Esophagus muscularis mucosa (tissue), 4 donors: ENCODE data around the gene CORO7. TPM values are rescaled to one million over a fixed set of nuclear protein-coding genes. Genes with fewer than 3 reads are reported as not detected.
A peak's percentile ranks its signal among the peaks of the same experiment; 100 is the strongest.

Experiments used
- DNase-seq: peaks from one replicate; pipeline ENCODE4 v3.0.0-alpha.2; 2017; ENCODE audit errors: extremely low spot score
- H3K27ac ChIP-seq, 4 donors: fragments of 200-600 bp; sonication (generic); replicated peaks in 1 of 4; 1 replicate in 3 of 4; 2 replicates in 1 of 4; pipeline ENCODE4 v1.5.1; 2016 to 2019; ENCODE audit warnings: mild to moderate bottlenecking in 1 of 4
- H3K27me3 ChIP-seq, 4 donors: fragments of 200-600 bp; sonication (generic); one replicate each; pipeline versions ENCODE4 v1.5.1 to v1.6.0; 2016 to 2019
- H3K36me3 ChIP-seq, 4 donors: fragments of 200-600 bp; sonication (generic); one replicate each; pipeline ENCODE4 v1.5.1; 2016 to 2019
- H3K4me1 ChIP-seq, 4 donors: fragments of 200-600 bp; sonication (generic); one replicate each; pipeline ENCODE4 v1.5.1; 2016 to 2019
- H3K4me3 ChIP-seq, 4 donors: fragments of 200-600 bp; sonication (generic); 1 replicate in 2 of 4; 2 replicates in 2 of 4; pipeline ENCODE4 v1.5.1; 2016 to 2019; ENCODE audit warnings: mild to moderate bottlenecking in 4 of 4, moderate library complexity in 1 of 4
- H3K9me3 ChIP-seq, 4 donors: fragments of 200-600 bp; sonication (generic); 1 replicate in 3 of 4; 2 replicates in 1 of 4; pipeline ENCODE4 v1.5.1; 2016 to 2019
- EP300 ChIP-seq: sonication (generic); formaldehyde crosslinking; IDR thresholded peaks from one replicate; pipeline ENCODE4 v1.6.1; 2017; ENCODE audit warnings: antibody characterized with exemption
- POLR2A ChIP-seq: fragments of 450-650 bp; IDR thresholded peaks from one replicate; pipeline ENCODE4 v1.6.1; 2017; ENCODE audit warnings: antibody characterized with exemption, moderate library complexity, mild to moderate bottlenecking, low read depth
- POLR2AphosphoS5 ChIP-seq, 2 donors: sonication (generic); formaldehyde crosslinking; IDR thresholded peaks; one replicate each; pipeline ENCODE4 v1.6.1; 2017; ENCODE audit warnings: antibody characterized with exemption in 2 of 2
- WGBS: methylation state at CpG from one replicate; pipeline ENCODE4 v1.1.5; 2018; 5-methylcytosine and 5-hydroxymethylcytosine counted together
- intact Hi-C: fragments of 100-400 bp; cut with DNase I; formaldehyde crosslinking; loops from one replicate; pipeline ENCODE4 v1.15.1; 2023
- total RNA-seq, 4 donors: library from RNA; depleted of rRNA; stranded (reverse); fragments of >200 nt; gene quantifications; one replicate each; pipeline versions ENCODE4 v1.1.0 to v1.2.1, GENCODE V29; 2016
- TF ChIP-seq, protein P1 (sequence below), 3 experiments: fragments of 200-600 bp in 2 of 3; fragments of 450-650 bp in 1 of 3; sonication (generic) in 2 of 3; IDR thresholded peaks; one replicate each; pipeline ENCODE4 v1.5.1; 2017 to 2019; ENCODE audit warnings: antibody characterized with exemption in 3 of 3, mild to moderate bottlenecking in 2 of 3, moderate library complexity in 1 of 3

Gene CORO7
- total RNA-seq, 4 donors from 2014 or later: 11.6 to 24.6 (median 21.3) TPM

- 70% methylated on average over 5 of the region's 6 CpGs for WGBS
- Histone ChIP-seq H3K27ac (no peak overlapping the region), H3K9me3 (no peaks in the 10 kb centered on the region), H3K27me3 (no peaks in the 10 kb centered on the region), H3K4me3 (no peak overlapping the region), H3K36me3 (peaks cover 7 to 67% (median 55%) of the 10 kb centered on the region in 4 donors), H3K4me1 (peaks cover 11 to 53% (median 40%) of the 10 kb centered on the region in 4 donors)
- intact Hi-C loops: no loop called here
- TF ChIP-seq, protein P1, sequence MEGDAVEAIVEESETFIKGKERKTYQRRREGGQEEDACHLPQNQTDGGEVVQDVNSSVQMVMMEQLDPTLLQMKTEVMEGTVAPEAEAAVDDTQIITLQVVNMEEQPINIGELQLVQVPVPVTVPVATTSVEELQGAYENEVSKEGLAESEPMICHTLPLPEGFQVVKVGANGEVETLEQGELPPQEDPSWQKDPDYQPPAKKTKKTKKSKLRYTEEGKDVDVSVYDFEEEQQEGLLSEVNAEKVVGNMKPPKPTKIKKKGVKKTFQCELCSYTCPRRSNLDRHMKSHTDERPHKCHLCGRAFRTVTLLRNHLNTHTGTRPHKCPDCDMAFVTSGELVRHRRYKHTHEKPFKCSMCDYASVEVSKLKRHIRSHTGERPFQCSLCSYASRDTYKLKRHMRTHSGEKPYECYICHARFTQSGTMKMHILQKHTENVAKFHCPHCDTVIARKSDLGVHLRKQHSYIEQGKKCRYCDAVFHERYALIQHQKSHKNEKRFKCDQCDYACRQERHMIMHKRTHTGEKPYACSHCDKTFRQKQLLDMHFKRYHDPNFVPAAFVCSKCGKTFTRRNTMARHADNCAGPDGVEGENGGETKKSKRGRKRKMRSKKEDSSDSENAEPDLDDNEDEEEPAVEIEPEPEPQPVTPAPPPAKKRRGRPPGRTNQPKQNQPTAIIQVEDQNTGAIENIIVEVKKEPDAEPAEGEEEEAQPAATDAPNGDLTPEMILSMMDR (IDR thresholded peaks at IDR 0.05): no peak
- TF ChIP-seq EP300: no peak
- no peak for TF ChIP-seq POLR2AphosphoS5 (IDR thresholded peaks at IDR 0.05)
- no peak for TF ChIP-seq POLR2A
- DNase-seq: no peak
Measured at GRCh38 chr16:4340443-4340842, 76.0 kb downstream of the CORO7 start.

GRCh38 chr16:4339909-4340308 is 76.5 kb downstream of the CORO7 start:
- peak overlapping the region in 3 of 4 donors; percentile 3 to 33 (median 17) for H3K27ac ChIP-seq
- peaks cover 11 to 72% (median 60%) of the 10 kb centered on the region in 4 donors for H3K36me3 ChIP-seq
- H3K27me3 ChIP-seq: no peaks in the 10 kb centered on the region
- 72% methylated on average over 6 of the region's 14 CpGs for WGBS
- DNase-seq: no peak
- peaks cover 11 to 47% (median 38%) of the 10 kb centered on the region in 4 donors for H3K4me1 ChIP-seq
- intact Hi-C loops: no loop called here
- TF ChIP-seq POLR2A (no peak), POLR2AphosphoS5 (IDR thresholded peaks at IDR 0.05) (no peak), EP300 (no peak)
- TF ChIP-seq, protein P1 (IDR thresholded peaks at IDR 0.05): no peak
- H3K9me3 ChIP-seq: no peaks in the 10 kb centered on the region
- no peak overlapping the region for H3K4me3 ChIP-seq

DNA sequence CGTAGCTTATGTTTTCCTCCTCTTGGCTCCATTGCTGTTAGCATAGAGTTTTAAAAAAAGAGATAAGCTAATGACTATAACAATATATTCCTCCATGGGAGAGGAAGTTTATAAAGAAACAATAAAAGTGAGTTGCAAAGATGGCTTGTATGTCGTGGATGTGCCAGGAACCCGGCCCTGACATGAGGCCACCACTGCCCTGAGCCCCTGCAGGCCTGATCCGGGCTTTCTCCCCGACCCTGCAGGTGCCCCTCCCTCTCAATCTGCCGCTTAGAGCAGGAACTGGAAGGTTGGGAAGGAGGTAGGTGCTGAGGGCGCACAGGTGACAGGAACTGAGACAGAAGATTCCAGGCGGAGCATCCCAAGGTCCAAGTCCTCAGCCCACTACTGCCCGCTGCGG is 76.9 kb downstream of the CORO7 start:
- DNase-seq: no peak
- H3K4me3 ChIP-seq: no peak overlapping the region
- no peaks in the 10 kb centered on the region for H3K9me3 ChIP-seq
- TF ChIP-seq POLR2A (no peak), POLR2AphosphoS5 (IDR thresholded peaks at IDR 0.05) (no peak), EP300 (no peak)
- TF ChIP-seq, protein P1 (IDR thresholded peaks at IDR 0.05): no peak
- peaks cover 11 to 44% (median 37%) of the 10 kb centered on the region in 4 donors for H3K4me1 ChIP-seq
- intact Hi-C loops: no loop called here
- peaks cover 11 to 77% (median 65%) of the 10 kb centered on the region in 4 donors for H3K36me3 ChIP-seq
- H3K27ac ChIP-seq: peak overlapping the region in 3 of 4 donors; percentile 3 to 33 (median 17)
- no peaks in the 10 kb centered on the region for H3K27me3 ChIP-seq
- WGBS: 76% methylated on average over 10 of the region's 10 CpGs

DNA sequence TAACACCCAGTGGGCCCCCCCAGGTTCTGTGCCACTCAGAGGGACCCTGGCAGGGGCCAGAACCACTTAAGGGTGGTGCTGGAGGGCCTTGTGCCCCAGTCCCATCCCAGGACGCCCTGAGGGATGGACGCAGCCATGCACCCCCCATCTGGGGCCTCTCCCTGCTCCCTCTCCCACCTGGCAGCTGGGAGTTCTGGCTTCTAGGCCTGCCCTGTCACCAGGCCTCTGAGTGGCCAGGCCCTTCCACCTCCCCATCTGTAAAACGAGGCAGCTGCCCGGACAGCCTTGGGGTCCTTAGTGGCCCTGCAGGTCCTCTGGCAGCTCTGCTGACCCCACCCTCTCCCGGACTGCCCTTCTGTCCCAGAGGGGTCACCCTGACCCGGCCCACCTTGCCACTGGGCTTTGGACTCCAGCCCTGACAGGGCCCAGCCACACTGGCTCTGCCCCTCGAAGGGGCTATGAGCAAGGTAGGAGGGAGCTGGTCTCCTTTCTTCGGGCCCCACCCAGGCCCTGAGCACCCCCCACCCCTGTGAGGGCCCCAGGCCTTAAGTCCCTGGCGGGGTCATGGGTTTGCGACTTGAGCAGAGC is 77.6 kb downstream of the CORO7 start:
- Histone ChIP-seq H3K9me3 (no peaks in the 10 kb centered on the region), H3K4me3 (no peak overlapping the region), H3K27me3 (no peaks in the 10 kb centered on the region), H3K36me3 (peaks cover 11 to 81% (median 68%) of the 10 kb centered on the region in 4 donors), H3K4me1 (peaks cover 11 to 42% (median 37%) of the 10 kb centered on the region in 4 donors), H3K27ac (peak overlapping the region in 3 of 4 donors; percentile 3 to 39 (median 17))
- TF ChIP-seq POLR2AphosphoS5 (IDR thresholded peaks at IDR 0.05) (no peak), POLR2A (no peak), EP300 (no peak)
- TF ChIP-seq, protein P1 (IDR thresholded peaks at IDR 0.05): no peak
- no peak for DNase-seq
- intact Hi-C loops: no loop called here
- WGBS: 71% methylated on average over 6 of the region's 10 CpGs
